Right atrium auricular region (tissue), 2 donors: ENCODE results near the gene DGCR6L. TPM values are rescaled to one million over a fixed set of nuclear protein-coding genes. Genes with fewer than 3 reads are reported as not detected.

Experiments
- DNase-seq: peaks from one replicate; pipeline ENCODE4 v3.0.0-alpha.2; 2019; ENCODE audit warnings: low spot score
- H3K27ac ChIP-seq, 2 donors: fragments of 200-600 bp; sonication (generic); 1 replicate in 1 of 2; 2 replicates in 1 of 2; pipeline ENCODE4 v1.5.1; 2016 to 2019
- H3K27me3 ChIP-seq, 2 donors: fragments of 200-600 bp; sonication (generic); one replicate each; pipeline versions ENCODE4 v1.5.1 to v1.6.0; 2017 to 2019
- H3K36me3 ChIP-seq: fragments of 200-600 bp; sonication (generic); one replicate; pipeline ENCODE4 v1.5.1; 2016
- H3K4me1 ChIP-seq, 2 donors: fragments of 200-600 bp; sonication (generic); one replicate each; pipeline versions ENCODE4 v1.5.1 to v1.6.0; 2017 to 2019
- H3K4me3 ChIP-seq, 2 donors: fragments of 200-600 bp; sonication (generic); 1 replicate in 1 of 2; 2 replicates in 1 of 2; pipeline ENCODE4 v1.5.1; 2017 to 2019; ENCODE audit warnings: mild to moderate bottlenecking in 1 of 2, moderate library complexity in 1 of 2
- H3K9me3 ChIP-seq, 2 donors: fragments of 200-600 bp; sonication (generic); one replicate each; pipeline ENCODE4 v1.5.1; 2019
- CTCF ChIP-seq, 2 donors: fragments of 200-600 bp; sonication (generic); IDR thresholded peaks; one replicate each; pipeline ENCODE4 v1.5.1; 2019; ENCODE audit warnings: antibody characterized with exemption in 2 of 2
- total RNA-seq, 2 donors: library from RNA; depleted of rRNA; stranded (reverse); fragments of >200 nt; gene quantifications; one replicate each; pipeline ENCODE4 v1.1.0, GENCODE V29; 2016

The DGCR6L gene
- total RNA-seq, 2 donors from 2014 or later = 60.4 to 64.3 TPM

GRCh38 chr22:20295262-20296064, 24.4 kb downstream of the DGCR6L start:
- Histone ChIP-seq H3K36me3 (no peaks in the 10 kb centered on the region), H3K9me3 (no peaks in the 10 kb centered on the region), H3K27me3 (no peaks in the 10 kb centered on the region), H3K4me3 (no peak overlapping the region), H3K27ac (no peak overlapping the region), H3K4me1 (peaks cover 0 to 19% of the 10 kb centered on the region in 2 donors)
- DNase-seq = no peak
- no peak for TF ChIP-seq CTCF (IDR thresholded peaks at IDR 0.05)

DNA sequence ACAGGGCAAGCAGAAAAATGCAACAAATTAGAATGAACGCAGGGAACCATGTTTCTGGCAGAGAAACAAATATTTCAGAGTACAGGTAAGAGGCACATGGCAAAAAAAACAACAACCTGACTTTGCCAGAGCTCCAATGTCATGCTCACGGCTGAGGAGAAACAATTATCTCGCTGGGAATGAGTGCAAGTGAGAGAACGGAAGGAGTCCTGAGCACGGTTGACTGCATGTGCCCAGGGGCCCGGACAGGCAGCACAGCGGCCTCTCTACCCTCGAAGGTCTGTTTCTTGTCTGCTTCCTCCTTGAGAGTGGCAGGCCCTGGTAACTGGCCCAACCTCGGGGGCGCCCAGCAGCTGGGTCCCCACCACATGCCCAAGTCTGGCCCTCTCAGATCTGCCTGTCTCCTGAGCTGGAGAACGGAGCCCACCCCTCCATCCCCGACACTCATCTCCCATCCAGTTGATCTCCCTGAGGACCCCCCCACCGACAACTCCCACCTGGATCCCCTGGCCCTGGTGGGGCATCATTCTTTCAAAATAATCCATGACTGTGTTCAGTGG, 27.1 kb downstream of the DGCR6L start:
- DNase-seq = no peak
- H3K36me3 ChIP-seq = no peaks in the 10 kb centered on the region

GRCh38 chr22:20292108-20292507, 27.8 kb downstream of the DGCR6L start:
- H3K27ac ChIP-seq = no peak overlapping the region
- no peaks in the 10 kb centered on the region for H3K36me3 ChIP-seq
- H3K27me3 ChIP-seq = no peaks in the 10 kb centered on the region
- TF ChIP-seq CTCF (IDR thresholded peaks at IDR 0.05) = no peak
- no peaks in the 10 kb centered on the region for H3K4me1 ChIP-seq
- no peak overlapping the region for H3K4me3 ChIP-seq
- DNase-seq = no peak
- no peaks in the 10 kb centered on the region for H3K9me3 ChIP-seq

More for the DNA sequence above, 27.1 kb downstream of the DGCR6L start:
- H3K4me1 ChIP-seq = no peaks in the 10 kb centered on the region
- H3K27ac ChIP-seq = no peak overlapping the region
- H3K9me3 ChIP-seq = no peaks in the 10 kb centered on the region
- no peak overlapping the region for H3K4me3 ChIP-seq
- no peaks in the 10 kb centered on the region for H3K27me3 ChIP-seq
- no peak for TF ChIP-seq CTCF (IDR thresholded peaks at IDR 0.05)

DNA sequence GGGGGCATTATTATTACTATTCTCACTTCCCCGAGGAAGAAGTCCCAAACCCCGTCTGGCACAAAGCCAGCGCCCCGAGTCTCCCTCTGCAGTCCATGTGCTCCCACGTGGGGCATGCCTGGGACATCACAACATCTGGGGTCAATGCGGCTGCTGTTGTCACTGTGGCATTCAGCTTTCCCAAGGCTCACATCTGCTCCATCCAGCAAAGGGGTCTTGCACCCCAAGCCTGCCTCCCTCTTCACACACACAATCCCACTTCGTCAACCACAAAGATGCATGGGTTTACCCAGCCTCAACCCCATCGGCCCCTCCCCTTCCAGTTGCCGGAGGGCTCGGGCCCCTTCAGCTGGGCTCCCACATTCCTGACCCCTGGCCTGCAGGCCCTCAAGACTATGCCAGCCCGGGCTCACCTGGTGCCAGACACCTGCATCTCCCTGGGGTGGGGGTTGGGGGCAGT, 28.2 kb downstream of the DGCR6L start:
- TF ChIP-seq CTCF (IDR thresholded peaks at IDR 0.05) = no peak
- no peak overlapping the region for H3K27ac ChIP-seq
- no peaks in the 10 kb centered on the region for H3K4me1 ChIP-seq
- no peak overlapping the region for H3K4me3 ChIP-seq
- DNase-seq = no peak
- no peaks in the 10 kb centered on the region for H3K36me3 ChIP-seq
- H3K27me3 ChIP-seq = no peaks in the 10 kb centered on the region
- no peaks in the 10 kb centered on the region for H3K9me3 ChIP-seq

GRCh38 chr22:20291249-20291586, 28.6 kb downstream of the DGCR6L start:
- Histone ChIP-seq H3K36me3 (no peaks in the 10 kb centered on the region), H3K4me3 (no peak overlapping the region), H3K27ac (no peak overlapping the region), H3K27me3 (no peaks in the 10 kb centered on the region), H3K9me3 (no peaks in the 10 kb centered on the region), H3K4me1 (no peaks in the 10 kb centered on the region)
- DNase-seq = no peak
- TF ChIP-seq CTCF (IDR thresholded peaks at IDR 0.05) = no peak
